Bone marrow (tissue), 2 donors: ENCODE data around the gene CACNB2.

ENCODE experiments used
- DNase-seq, 2 donors: peaks; one replicate each; lab custom pipeline; 2025; lab: John Stamatoyannopoulos, UW

CACNB2 gene

GRCh38 chr10:18340496-18341051 is 200.3 kb downstream of the CACNB2 start:
- DNase-seq = no peak

DNA sequence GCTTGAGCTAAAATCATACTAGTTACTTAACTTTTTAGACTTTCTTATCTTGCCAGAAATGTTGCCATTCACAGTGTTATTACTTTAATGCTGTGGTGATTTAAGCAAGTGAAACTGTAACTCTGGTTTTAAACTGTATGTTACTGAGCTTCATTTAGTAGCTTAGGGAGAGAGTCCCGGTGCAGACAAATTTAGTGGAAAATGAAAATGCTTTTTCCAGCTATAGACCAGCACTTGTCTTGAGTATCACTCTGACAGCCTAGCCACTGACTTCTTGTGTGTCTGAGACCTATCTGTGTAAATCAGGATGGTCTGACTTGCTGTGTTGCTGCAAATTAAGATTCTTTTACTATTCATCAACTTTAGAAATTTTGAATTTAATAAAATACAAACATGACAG is 200.8 kb downstream of the CACNB2 start:
- DNase-seq = no peak

DNA sequence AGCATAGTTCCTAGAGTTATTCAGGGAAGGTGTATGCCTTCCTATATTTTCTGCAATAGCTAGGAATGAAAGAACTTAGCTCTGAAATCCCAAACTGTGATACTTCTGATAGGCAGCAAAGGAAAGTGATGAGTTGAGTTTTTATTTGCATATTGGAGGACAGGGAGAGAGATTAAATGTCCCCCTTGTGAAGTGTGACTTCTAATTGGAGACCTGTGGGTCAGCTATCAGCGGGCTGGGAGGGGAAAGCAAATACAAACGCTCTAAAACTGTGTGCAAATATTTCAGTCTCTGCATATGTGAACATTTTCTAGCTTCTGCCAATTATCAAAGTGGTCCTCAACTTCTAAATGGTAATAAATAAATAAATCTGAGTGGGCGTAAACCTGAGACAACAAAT is 203.3 kb downstream of the CACNB2 start:
- no peak for DNase-seq

DNA sequence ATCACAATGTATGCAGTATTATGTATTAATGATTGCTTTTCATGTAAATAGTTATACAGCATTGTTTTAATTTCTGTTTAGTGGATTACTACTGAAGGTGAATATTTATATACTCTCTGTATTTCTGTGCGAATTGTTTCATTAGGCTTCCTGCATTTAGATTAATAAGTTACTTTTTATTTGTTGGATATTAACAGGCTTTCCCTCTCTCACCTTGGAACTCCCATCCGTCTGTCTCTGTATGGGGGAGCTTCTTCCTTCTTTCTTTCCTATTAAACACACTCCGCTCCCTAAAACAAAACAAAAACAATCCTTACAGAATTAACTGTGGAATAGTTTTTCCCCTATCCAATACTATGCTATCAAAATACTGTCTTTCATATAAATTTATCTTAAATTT is 205.1 kb downstream of the CACNB2 start:
- no peak for DNase-seq

GRCh38 chr10:18350340-18350739 is 210.1 kb downstream of the CACNB2 start:
- no peak for DNase-seq

- no peak for DNase-seq
These were observed 211.2 kb downstream of the CACNB2 start for GRCh38 chr10:18351421-18351820.

GRCh38 chr10:18352175-18352574 is 212.0 kb downstream of the CACNB2 start:
- DNase-seq = no peak

- DNase-seq = no peak
These were observed 219.6 kb downstream of the CACNB2 start for GRCh38 chr10:18359812-18360211.

DNA sequence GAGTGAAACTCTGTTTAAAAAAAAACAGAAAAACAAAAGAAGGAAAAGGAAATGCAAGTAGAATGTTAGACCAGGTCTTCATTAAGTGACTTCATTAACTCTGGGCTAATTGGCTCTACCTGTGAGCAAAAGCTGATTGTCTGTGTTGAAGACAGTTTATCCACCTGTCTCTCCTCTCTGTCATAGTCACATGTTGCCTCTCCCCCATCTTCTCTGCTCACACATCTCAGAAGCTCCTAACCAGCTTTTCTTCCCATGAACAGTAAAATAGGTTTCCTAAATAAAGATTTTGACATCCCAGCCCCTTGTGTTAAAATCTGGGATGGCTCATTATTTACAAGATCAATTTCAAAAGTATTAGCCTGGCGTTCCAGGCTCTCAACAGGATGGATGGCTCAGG is 222.7 kb downstream of the CACNB2 start:
- DNase-seq = no peak

GRCh38 chr10:18364987-18365775 is 225.0 kb downstream of the CACNB2 start:
- DNase-seq = no peak

DNA sequence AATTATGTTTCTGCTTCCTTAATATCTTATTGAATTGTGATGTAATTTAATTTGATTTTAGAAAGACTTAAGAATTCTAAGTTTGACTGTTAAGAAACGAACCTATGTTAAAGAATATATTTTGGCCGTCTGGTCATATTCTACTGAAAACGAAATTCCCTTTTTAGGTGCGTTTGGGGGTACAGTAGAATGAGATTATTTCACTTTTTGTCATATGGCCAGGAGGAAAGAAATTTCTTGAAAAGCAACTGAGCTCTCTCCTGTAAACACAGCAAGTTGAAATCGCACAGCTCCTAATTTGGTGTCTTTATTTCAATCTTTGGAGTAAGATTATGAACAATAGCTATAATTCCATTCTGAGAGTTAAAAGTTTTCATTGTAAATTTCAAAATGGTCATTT is 227.6 kb downstream of the CACNB2 start:
- no peak for DNase-seq

DNA sequence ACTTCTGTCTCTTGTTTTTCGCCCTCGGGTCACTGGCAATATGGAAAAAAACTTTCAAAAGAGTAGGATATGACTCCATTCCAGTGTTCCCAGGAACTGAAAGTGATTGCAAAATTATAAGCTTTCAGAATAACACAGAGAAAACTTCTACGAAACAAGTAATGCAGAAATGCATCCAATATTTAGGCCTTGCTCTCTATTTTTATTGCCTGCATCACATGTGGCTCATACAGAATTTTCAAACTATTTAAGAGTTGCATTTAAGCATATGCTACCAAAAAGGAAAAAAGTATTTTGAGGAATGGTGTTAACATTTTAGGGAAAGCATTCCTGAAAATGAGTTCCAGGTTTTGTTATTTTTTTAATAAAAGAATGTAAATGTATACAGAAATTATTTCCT is 228.0 kb downstream of the CACNB2 start:
- DNase-seq = no peak

DNA sequence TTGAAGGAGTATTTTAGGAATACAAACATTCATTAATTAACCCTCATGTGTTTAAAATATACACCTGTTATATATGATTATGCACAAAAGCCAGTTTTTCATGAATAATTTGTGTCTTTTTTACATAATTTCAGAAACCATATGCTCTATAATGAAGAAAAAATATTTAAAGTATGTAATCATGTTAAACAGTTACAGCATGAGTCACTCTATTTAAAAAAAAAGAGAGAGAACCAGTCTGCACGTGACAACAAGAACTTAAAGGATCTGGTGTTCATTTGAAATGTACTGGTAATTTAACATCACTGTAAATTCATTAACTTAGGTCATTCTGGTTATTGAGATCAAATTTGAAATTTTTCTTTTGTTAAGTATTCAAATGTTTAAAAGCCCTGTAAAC is 228.5 kb downstream of the CACNB2 start:
- DNase-seq = no peak

- DNase-seq = no peak
These were observed 229.7 kb downstream of the CACNB2 start for GRCh38 chr10:18369859-18370473.

- DNase-seq = no peak
These were observed 236.4 kb downstream of the CACNB2 start for GRCh38 chr10:18376650-18377049.

GRCh38 chr10:18377898-18378297 is 237.7 kb downstream of the CACNB2 start:
- no peak for DNase-seq

GRCh38 chr10:18378766-18379165 is 238.5 kb downstream of the CACNB2 start:
- DNase-seq = no peak

DNA sequence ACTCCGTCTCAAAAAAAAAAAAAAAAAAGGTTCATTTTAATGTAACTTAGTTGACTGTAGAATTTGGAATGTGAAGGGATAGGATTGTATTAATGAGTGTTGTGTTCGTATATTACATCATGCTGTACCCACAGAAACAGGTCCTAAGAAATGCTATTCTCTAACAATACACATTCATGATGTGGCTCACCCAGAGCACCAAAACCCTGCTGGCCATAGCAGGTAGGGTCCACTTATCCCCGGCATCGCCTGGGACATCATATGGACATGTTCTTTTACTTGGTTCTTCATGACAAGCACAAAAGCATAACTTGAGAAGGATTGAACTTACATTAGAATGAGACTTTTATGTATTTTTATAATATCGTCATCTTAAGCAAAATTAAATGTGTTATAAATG is 241.5 kb downstream of the CACNB2 start:
- no peak for DNase-seq

DNA sequence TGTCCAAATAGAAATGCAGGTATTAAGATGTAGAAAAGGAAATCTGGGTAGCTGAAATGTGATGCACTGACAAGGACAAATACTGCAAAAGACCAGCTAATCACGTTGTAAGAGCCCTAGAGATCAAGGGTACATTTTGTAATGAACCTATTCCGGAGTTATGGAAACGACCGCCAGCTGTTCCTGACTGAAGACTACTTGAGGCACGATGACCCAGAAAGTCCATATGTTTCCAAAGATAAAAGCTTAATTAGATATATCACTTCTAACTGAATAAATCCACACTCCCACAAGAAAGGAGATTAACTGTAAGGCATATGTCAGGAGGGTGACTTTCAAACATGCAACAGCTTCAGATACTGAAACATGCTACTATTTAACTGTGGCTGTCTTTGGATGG is 257.7 kb downstream of the CACNB2 start:
- no peak for DNase-seq

GRCh38 chr10:18399158-18399557 is 258.9 kb downstream of the CACNB2 start:
- no peak for DNase-seq

DNA sequence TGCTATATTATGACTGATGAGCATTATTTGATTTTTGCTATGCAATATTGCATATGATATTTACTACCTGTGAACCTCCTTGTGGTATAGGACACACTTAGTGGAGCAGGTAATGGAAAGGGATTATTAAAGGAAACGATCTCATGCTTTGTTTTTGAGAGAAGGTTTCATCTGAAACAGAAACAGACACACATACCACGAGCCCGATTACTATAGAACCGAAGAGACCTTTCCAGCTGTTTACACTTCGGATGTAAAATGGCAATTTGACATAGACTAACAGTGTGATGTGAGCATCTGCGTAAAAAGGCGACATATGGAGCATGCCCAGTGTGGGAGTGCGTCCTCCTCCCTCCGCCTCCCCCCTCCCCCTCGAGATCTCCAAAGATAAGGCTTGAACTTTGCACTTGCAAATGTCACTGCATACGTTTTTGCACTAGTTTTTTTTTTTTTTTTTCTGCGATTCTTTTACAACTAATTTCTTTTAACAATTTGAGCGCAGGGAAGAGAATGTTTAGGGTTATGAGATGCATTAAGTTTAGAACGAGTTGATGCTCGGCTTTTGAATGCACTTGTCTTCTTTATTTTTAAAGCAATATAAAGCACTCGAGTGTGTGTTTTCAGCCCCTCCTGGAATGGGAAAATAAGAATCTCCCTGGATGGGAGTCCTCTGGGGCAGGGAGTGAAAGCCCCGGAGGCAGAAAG is 260.1 kb downstream of the CACNB2 start:
- DNase-seq = no peak

GRCh38 chr10:18400906-18401245 is 260.7 kb downstream of the CACNB2 start:
- no peak for DNase-seq
